Measurements from ENCODE around the gene ROR2.

DNA sequence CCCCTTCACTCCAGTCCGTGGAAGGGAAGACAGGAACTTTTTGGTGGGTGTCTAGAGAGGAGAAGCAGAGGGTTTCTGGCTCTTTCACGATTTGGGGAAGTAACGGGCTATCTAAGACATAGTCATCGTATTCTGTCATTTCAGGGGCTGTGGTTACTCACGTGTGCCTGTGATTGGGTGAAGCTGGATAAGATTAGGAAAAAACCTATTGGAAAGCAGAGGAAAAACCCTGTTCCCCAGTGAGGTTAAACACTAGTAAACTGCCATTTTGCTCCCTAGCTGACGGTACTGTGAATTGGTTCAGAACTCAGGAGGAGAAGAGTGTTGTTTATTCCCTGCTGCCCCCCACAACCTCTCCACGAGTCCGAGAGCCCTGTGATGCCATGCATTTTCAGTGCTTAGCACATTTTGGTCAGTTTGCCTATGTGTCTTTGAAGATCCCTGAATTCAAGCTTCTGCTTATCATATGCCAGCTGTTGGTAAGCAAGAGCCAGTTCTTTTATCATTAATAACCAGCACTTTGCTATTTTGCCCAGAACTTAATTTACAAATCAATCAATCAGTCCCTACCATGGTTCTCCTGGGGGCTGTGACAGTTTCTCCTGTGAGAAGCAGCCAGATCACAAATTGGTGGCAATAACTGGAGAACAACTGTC, 45.1 kb upstream of the ROR2 start:
- TF ChIP-seq, protein P1, sequence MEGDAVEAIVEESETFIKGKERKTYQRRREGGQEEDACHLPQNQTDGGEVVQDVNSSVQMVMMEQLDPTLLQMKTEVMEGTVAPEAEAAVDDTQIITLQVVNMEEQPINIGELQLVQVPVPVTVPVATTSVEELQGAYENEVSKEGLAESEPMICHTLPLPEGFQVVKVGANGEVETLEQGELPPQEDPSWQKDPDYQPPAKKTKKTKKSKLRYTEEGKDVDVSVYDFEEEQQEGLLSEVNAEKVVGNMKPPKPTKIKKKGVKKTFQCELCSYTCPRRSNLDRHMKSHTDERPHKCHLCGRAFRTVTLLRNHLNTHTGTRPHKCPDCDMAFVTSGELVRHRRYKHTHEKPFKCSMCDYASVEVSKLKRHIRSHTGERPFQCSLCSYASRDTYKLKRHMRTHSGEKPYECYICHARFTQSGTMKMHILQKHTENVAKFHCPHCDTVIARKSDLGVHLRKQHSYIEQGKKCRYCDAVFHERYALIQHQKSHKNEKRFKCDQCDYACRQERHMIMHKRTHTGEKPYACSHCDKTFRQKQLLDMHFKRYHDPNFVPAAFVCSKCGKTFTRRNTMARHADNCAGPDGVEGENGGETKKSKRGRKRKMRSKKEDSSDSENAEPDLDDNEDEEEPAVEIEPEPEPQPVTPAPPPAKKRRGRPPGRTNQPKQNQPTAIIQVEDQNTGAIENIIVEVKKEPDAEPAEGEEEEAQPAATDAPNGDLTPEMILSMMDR (IDR thresholded peaks at IDR 0.05): no peak
- no peak for TF ChIP-seq ZFX (IDR thresholded peaks at IDR 0.05; ENCODE audit: borderline replicate concordance)

All from 22Rv1 (cell line).